Activated T-cell treated with anti-CD3 and anti-CD28 coated beads, Interleukin-2, amount 50 U/mL, for 4 hours (primary cell): ENCODE measurements around the gene RBBP5. TPM values are rescaled to one million over a fixed set of nuclear protein-coding genes. Genes with fewer than 3 reads are reported as not detected.

ENCODE experiments used
- ATAC-seq, 2 donors: fragments of 200-7000 bp; cut with Tn5 transposase; one replicate each; pipeline ENCODE4 v1.10.0; 2021
- DNase-seq: peaks from one replicate; pipeline ENCODE4 v3.0.0-alpha.2; 2020
- H3K27me3 Mint-ChIP-seq: one replicate; pipeline ENCODE4 v1.8.0; 2021; ENCODE audit warnings: low read depth, mixed read lengths
- H3K36me3 Mint-ChIP-seq: one replicate; pipeline ENCODE4 v1.8.0; 2022; ENCODE audit warnings: mixed read lengths; ENCODE audit not compliant: insufficient read depth
- H3K4me1 Mint-ChIP-seq: one replicate; pipeline ENCODE4 v1.8.0; 2021; ENCODE audit warnings: low read depth, mixed read lengths
- H3K4me3 Mint-ChIP-seq: one replicate; pipeline ENCODE4 v1.8.0; 2021; ENCODE audit warnings: mild to moderate bottlenecking, moderate library complexity, mixed read lengths
- H3K9me3 Mint-ChIP-seq: one replicate; pipeline ENCODE4 v1.8.0; 2021; ENCODE audit warnings: mixed read lengths
- total RNA-seq, 3 donors: library from RNA; stranded (reverse); gene quantifications; one replicate each; pipeline ENCODE4 v1.2.1, GENCODE V29; 2021

The RBBP5 gene
- total RNA-seq, 3 donors from 2014 or later, result 27.4 to 36.2 (median 31.2) TPM

DNA sequence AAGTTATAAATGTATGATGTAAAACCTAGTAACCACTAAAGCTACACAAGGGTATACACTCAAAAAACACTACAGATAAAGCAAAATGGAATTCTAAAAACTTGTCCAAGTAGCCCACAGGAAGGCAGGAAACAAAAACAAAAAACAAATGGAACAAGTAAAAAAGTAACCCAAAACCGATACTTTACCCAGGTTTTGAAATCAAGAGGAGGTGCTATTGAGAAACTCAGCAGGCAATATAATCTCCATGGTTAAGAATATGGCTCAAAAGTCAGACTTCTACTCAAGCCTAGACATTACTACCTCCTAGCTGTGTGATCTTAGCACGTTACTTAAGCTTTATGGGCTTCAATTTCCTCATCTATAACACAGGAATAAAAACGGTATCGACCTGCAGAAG, 13.3 kb downstream of the RBBP5 start:
- H3K4me3 Mint-ChIP-seq, result no peak overlapping the region
- peaks cover 7% of the 10 kb centered on the region for H3K4me1 Mint-ChIP-seq
- DNase-seq (no peak), ATAC-seq (no peak)
- no peaks in the 10 kb centered on the region for H3K27me3 Mint-ChIP-seq
- H3K9me3 Mint-ChIP-seq, result no peaks in the 10 kb centered on the region
- peaks cover 45% of the 10 kb centered on the region for H3K36me3 Mint-ChIP-seq

DNA sequence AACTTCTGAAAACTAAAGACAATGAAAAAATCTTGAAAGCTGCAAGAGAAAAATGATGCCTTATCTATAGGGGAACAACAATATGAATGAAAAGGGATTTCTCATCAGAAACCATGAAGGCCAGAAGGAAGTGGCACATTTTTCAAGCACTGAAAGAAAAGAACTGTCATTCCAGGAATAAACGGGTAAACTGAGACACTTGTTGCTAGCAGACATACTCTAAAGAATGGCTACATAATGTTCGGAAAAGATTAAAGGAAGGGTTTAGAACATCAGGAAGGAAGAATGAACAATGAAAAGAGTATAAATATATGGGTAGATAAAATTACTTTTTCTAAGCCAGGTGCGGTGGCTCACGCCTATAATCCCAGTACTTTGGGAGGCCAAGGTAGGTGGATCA, 14.5 kb downstream of the RBBP5 start:
- DNase-seq, result no peak
- Mint-ChIP-seq H3K4me3 (no peak overlapping the region), H3K4me1 (peaks cover 6% of the 10 kb centered on the region), H3K36me3 (peaks cover 45% of the 10 kb centered on the region), H3K9me3 (no peaks in the 10 kb centered on the region), H3K27me3 (no peaks in the 10 kb centered on the region)
- no peak for ATAC-seq

DNA sequence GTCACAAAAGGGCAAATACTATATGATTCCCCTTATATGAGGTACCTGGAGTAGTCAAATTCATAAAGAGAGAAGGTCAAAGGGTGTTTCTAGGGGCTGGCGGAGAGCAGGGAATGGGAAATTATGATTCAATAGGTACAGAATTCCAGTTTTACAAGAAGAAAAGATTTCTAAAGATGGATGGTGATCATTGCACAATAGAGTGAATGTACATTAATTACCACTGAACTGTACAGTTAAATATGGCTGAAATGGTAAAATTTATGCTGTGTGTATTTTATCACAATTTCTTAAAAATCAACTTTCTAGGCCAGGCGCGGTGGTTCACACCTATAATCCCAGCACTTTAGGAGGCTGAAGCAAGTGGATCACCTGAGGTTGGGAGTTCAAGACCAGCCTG, 19.4 kb downstream of the RBBP5 start:
- no peaks in the 10 kb centered on the region for H3K9me3 Mint-ChIP-seq
- H3K4me1 Mint-ChIP-seq, result no peaks in the 10 kb centered on the region
- H3K36me3 Mint-ChIP-seq, result peaks cover 52% of the 10 kb centered on the region
- DNase-seq (no peak), ATAC-seq (no peak)
- no peak overlapping the region for H3K4me3 Mint-ChIP-seq
- no peaks in the 10 kb centered on the region for H3K27me3 Mint-ChIP-seq

DNA sequence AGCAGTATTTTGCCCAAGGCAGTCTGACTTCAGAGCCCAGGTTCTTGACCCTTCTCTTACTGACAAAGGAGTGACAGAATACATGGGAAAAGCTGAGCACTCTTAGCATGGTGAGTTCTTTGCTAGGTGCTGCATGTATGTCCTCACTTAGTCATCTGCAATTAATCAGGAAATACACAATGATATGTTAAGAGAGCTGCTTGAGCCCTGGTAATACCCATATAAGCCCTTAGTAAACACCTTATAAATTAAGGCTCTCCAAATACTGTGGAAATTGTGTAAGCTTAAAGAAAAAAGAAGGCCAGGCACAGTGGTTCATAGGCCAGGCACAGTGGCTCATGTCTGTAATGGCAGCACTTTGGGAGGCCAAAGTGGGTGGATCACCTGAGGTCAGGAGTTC, 23.5 kb downstream of the RBBP5 start:
- H3K36me3 Mint-ChIP-seq, result peaks cover 53% of the 10 kb centered on the region
- H3K4me1 Mint-ChIP-seq, result no peaks in the 10 kb centered on the region
- ATAC-seq, result no peak

DNA sequence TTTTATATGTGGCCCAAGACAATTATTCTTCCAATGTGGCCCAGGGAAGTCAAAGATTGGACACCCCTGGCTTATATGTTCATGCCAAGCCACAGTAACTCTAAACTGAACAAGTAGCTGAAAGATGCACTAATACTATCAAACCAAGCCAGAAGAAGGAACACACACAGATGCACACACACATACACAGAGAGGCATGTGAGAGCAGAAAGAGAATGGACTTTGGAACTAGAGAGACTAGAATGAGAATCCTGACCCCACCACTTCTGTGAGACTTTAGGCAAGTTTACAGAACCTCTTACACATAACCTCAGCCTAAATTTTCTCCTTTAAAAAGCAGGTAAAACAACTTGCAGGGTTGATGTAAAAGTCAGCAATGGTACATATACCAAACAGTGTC, 26.4 kb downstream of the RBBP5 start:
- H3K4me1 Mint-ChIP-seq, result no peaks in the 10 kb centered on the region
- H3K9me3 Mint-ChIP-seq, result no peaks in the 10 kb centered on the region
- no peak for ATAC-seq
- H3K27me3 Mint-ChIP-seq, result no peaks in the 10 kb centered on the region
- peaks cover 49% of the 10 kb centered on the region for H3K36me3 Mint-ChIP-seq
- no peak for DNase-seq
- no peak overlapping the region for H3K4me3 Mint-ChIP-seq

More for the DNA sequence above, 23.5 kb downstream of the RBBP5 start:
- no peak overlapping the region for H3K4me3 Mint-ChIP-seq
- H3K9me3 Mint-ChIP-seq, result no peaks in the 10 kb centered on the region
- no peak for DNase-seq
- H3K27me3 Mint-ChIP-seq, result no peaks in the 10 kb centered on the region

DNA sequence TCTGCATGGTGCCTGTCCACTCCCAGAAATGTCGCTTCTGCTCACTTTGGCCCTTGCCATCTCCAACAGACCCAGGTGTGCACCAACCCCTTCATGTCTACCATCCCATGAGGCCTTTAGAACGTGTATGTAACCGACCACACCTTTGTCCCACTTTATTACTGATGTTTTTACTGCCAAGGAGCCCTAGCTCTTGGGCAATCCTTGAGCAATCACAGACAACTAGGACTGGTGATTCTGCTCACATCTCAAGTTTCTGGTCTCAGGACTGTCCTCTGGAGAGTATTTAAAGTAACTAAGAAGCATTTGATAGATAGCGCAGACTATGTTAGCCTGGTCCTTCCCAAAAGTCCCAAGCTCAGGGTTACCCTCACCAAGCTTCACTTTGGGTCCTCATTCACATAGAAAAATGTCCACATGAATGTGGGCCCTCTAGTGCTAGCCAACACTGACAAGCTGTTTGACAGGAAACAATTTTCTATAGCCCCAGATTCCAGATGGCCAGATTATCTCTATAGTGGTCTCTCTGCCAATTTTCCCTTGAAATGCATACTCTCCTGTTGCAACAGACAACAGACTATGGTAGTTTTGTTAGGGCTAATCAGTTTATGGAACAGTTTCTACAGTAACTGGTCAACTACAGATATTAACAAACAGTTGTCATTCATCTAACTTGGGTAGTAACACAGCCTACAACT, 30.6 kb downstream of the RBBP5 start:
- H3K4me3 Mint-ChIP-seq, result no peak overlapping the region
- H3K36me3 Mint-ChIP-seq, result peaks cover 42% of the 10 kb centered on the region
- no peaks in the 10 kb centered on the region for H3K27me3 Mint-ChIP-seq
- H3K9me3 Mint-ChIP-seq, result no peaks in the 10 kb centered on the region
- DNase-seq (no peak), ATAC-seq (no peak)
- H3K4me1 Mint-ChIP-seq, result no peaks in the 10 kb centered on the region

DNA sequence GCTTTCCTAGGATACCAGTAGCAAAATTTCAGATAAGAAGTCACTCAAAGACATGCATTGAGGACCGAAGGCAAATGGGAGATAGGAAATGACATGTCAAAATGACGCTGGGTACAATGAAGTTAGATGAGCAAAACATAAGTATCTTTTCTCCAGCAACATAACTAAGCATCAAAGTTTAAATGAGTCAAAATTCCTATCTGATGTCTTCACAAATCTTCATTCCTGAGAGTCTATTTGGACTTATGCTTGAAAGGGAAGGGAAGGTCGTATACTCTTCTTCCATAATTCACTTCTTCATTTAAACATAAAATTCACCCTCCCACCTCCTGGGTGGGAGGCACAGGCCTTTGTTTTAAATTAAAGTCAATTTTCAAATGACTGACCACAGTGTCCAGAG, 33.4 kb downstream of the RBBP5 start:
- no peaks in the 10 kb centered on the region for H3K9me3 Mint-ChIP-seq
- H3K27me3 Mint-ChIP-seq, result no peaks in the 10 kb centered on the region
- H3K36me3 Mint-ChIP-seq, result peaks cover 47% of the 10 kb centered on the region
- no peaks in the 10 kb centered on the region for H3K4me1 Mint-ChIP-seq
- ATAC-seq, result no peak
- H3K4me3 Mint-ChIP-seq, result no peak overlapping the region
- no peak for DNase-seq

DNA sequence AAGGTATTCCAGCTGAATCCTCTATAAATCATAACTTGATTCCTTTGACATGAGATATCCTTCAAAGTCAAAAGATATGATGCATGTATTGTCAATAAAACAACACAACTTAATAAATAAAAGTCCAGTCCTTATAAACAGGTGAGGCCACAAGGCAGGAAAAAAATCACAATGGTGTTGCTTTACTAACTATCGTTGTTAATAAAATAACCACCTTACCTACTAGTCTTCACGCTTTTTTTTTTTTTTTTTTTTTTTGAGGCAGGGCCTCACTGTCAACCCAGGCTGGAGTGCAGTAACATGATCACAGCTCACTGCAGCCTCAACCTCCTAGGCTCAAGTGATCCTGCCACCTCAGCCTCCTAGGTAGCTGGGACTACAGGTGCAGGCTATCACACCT, 37.4 kb downstream of the RBBP5 start, which contains the start of gene TMEM81:
Gene TMEM81, minus strand, starts transcription at position 101 of the 400 bp plus-strand sequence. CDS start 140 bp downstream, outside the sequence.
- ATAC-seq (no peak), DNase-seq (no peak)
- H3K4me3 Mint-ChIP-seq, result no peak within 1 kb of the TSS
- H3K36me3 Mint-ChIP-seq, result peaks cover 37% of the 10 kb centered on the region
- no peaks in the 10 kb centered on the region for H3K27me3 Mint-ChIP-seq
- no peaks in the 10 kb centered on the region for H3K9me3 Mint-ChIP-seq
- H3K4me1 Mint-ChIP-seq, result no peaks in the 10 kb centered on the region

DNA sequence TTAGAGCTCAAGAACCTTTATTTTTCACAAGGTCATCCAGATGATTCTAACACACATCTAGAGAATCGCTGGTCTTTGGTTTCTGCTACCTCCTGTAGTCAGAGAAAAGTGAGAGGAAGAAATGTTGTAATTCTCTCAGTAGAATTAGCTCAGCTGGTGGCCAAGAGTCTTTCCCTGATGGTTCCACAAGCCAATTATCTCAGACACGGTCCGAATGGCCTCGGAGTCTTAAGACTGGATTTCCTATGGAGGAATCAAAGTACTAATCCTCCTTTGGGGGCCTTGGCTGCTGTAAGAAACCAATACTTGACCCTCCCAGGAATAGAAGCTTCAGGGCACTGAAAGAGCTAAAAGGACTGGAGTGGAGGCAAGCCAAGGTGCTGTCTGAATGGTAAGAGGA, 39.3 kb downstream of the RBBP5 start:
- H3K36me3 Mint-ChIP-seq, result peaks cover 26% of the 10 kb centered on the region
- no peaks in the 10 kb centered on the region for H3K4me1 Mint-ChIP-seq
- ATAC-seq, result no peak
- no peak for DNase-seq
- no peaks in the 10 kb centered on the region for H3K9me3 Mint-ChIP-seq
- H3K27me3 Mint-ChIP-seq, result no peaks in the 10 kb centered on the region
- no peak overlapping the region for H3K4me3 Mint-ChIP-seq

DNA sequence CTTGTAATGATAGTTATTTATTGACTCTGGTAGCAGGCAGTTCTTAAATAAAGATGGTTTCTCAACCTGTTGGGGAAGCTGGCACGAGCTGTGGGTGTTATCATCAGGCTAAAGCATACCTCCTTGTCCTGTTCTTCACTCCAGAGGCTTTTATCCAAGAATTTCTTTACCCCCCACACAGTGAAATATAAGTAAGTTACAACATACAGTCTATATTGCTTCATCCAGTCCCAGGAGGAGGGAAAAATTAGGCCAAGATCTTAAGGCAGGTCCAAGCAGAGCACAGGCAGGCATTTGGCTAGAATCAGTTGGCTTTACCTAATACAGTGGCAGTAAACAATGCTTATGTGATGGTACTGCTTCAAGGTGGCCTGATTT, 43.9 kb downstream of the RBBP5 start:
- DNase-seq (no peak), ATAC-seq (no peak)
- H3K36me3 Mint-ChIP-seq, result peaks cover 3% of the 10 kb centered on the region
- no peaks in the 10 kb centered on the region for H3K4me1 Mint-ChIP-seq
- no peak overlapping the region for H3K4me3 Mint-ChIP-seq
- no peaks in the 10 kb centered on the region for H3K27me3 Mint-ChIP-seq
- no peaks in the 10 kb centered on the region for H3K9me3 Mint-ChIP-seq

DNA sequence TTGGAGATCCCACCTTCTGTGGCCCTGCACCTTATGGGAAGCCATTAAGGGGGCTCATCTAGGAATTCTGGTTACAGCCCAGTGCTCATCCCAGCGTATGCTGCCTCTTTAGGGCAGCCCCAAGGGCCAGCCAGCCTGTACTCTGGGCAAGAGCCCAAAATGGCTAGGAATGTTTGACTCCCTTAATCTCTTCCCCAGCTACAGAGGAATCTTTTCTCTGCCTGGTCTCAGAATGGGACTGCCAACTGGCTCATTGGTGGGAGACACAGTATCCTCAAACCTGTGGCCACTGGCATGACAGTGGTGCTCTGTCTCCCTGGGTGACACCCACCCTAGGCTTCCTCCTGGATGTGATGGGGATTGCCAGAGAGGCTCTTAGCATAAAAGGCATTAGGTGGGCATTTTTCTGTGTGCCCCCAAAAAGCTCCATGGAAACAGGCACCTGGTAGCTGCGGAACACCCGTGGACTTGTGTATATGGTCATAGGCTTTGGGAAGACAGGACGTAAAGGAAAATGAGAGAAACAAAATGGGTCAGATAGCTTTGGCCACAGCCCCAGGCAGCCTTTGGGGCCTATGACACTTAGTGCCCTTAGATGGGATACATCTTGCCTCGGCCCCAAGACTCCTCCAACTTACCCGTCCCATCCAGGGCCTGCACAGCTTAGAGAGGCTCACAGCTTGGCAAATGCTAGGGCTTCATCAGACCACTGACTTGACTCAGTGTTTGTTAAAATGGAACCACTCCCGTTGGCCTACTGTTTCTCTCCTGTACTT, 44.4 kb downstream of the RBBP5 start:
- no peaks in the 10 kb centered on the region for H3K27me3 Mint-ChIP-seq
- H3K4me3 Mint-ChIP-seq, result no peak overlapping the region
- no peak for ATAC-seq
- no peaks in the 10 kb centered on the region for H3K9me3 Mint-ChIP-seq
- peaks cover 3% of the 10 kb centered on the region for H3K36me3 Mint-ChIP-seq
- no peaks in the 10 kb centered on the region for H3K4me1 Mint-ChIP-seq
- no peak for DNase-seq

DNA sequence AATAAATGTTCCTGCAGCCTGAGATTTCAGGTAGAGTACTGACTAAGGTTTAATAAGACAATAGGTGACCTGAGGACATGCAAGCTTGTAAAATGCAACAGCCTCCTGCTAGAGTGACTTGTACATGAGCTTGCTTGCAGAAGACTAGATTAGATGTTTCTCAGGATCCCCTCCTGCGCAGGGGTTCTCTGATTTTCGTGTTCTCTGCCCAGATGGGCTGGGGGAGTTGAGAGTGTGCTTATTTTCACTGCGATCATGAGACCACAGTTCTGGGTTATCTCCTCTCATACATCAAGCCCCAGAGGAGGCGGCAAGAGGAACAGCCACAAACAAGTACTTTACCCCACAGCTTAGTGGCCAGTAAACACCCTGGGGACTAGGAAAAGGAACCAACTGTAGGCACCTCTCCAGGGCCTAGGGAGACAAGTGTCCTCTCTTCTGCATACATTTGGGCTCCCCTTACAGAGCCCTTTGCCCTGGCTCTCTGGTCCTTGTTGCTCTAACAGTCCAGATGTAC, 45.5 kb downstream of the RBBP5 start:
- H3K9me3 Mint-ChIP-seq, result no peaks in the 10 kb centered on the region
- no peaks in the 10 kb centered on the region for H3K4me1 Mint-ChIP-seq
- H3K4me3 Mint-ChIP-seq, result no peak overlapping the region
- peaks cover 3% of the 10 kb centered on the region for H3K36me3 Mint-ChIP-seq
- H3K27me3 Mint-ChIP-seq, result no peaks in the 10 kb centered on the region
- no peak for DNase-seq
- no peak for ATAC-seq

DNA sequence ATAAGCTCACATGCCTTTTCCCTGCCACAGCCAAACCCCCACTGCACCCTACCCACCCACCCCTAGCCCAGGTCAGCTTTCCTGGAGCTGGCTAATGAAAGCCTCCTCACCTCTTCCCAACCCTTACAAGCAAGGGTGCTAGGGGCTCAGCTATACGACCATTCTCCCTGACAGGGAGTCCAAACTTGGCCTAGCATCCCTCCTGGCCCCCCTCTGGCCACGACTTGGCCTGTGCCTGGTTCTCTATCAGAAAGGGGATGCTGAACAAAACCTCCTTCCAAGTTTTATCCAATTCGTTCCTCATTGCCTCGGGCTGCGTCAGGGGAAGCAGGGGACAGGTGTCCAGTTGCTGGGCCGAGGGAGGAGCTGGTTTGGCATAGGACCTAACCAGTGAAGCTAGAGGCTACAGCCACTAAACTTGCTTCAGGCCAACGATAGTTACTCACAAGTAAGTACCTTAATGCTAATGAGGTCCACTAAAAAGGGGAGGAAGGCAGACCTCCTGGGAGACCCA, 46.1 kb downstream of the RBBP5 start:
- no peak for ATAC-seq
- Mint-ChIP-seq H3K27me3 (no peaks in the 10 kb centered on the region), H3K4me1 (no peaks in the 10 kb centered on the region), H3K4me3 (no peak overlapping the region), H3K36me3 (peaks cover 3% of the 10 kb centered on the region), H3K9me3 (no peaks in the 10 kb centered on the region)
- no peak for DNase-seq

DNA sequence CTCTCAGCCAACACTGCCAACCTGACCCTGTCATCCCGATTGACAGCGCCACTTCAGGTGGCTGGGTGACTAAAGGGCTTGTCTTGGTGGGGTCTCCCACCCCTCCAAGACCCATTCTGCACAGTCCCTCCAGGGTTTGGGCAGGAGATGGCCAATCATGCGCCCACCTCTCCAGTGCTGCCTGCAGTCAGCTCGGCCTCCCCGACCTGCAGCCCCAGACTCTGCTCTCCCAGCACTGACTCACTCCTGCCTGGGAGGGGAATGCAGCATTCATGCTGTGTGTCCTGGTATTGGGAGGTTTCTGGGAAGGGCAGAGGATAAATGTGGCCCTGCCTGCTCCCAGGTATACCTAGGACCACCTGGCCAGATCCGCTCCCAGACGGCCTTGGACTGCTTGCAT, 47.3 kb downstream of the RBBP5 start:
- ATAC-seq (no peak), DNase-seq (no peak)
- Mint-ChIP-seq H3K27me3 (no peaks in the 10 kb centered on the region), H3K4me1 (no peaks in the 10 kb centered on the region), H3K4me3 (no peak overlapping the region), H3K9me3 (no peaks in the 10 kb centered on the region), H3K36me3 (peaks cover 3% of the 10 kb centered on the region)

DNA sequence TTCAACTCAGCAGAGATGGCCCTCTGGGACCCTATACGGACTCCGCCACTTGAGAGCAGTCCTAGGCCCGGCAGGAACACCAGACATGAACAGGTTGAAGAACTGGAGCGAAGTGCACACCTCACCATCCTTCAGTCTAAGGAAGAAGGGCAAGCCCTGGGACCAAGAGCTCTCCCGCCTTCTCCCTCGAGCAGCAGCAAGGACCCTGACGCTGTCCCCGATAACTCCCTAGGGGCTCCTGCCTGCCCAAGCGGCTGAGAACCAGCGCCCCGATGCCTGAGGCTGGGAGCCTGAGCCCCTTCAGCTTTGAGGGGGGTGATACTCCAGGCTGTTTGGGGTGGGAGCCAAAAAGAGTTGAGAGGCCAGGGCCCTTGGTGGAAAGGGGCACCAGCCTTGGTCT, 47.7 kb downstream of the RBBP5 start:
- Mint-ChIP-seq H3K9me3 (no peaks in the 10 kb centered on the region), H3K4me1 (no peaks in the 10 kb centered on the region), H3K27me3 (no peaks in the 10 kb centered on the region), H3K36me3 (peaks cover under 1% of the 10 kb centered on the region), H3K4me3 (no peak overlapping the region)
- DNase-seq (no peak), ATAC-seq (no peak)
